K562 (cell line): Measurements from ENCODE around the gene PLCL2. TPM values are rescaled to one million over a fixed set of nuclear protein-coding genes. Genes with fewer than 3 reads are reported as not detected.

Experiments
- ATAC-seq: fragments of 200-7000 bp; cut with Tn5 transposase; 3 replicates; pipeline ENCODE4 v1.9.1; 2020; ENCODE audit warnings: moderate library complexity
- BruUV-seq: library from RNA; stranded (reverse); fragments of 400-500 nt; replicated peaks from 2 replicates; lab custom pipeline; 2021; lab: Mats Ljungman, UMichigan
- CTCF ChIA-PET: fragments of 300-600 bp; formaldehyde crosslinking; extraction: SDS; loops from one replicate; lab custom pipeline; 2021; ENCODE audit warnings: low intra/inter-chr PET ratio; lab: Yijun Ruan, JAX
- POLR2A ChIA-PET: fragments of 300-600, 350-650 bp; sonication (Branson Sonifier 250); formaldehyde crosslinking; extraction: SDS; loops from one replicate; lab custom pipeline; 2021; ENCODE audit warnings: antibody characterized with exemption, inconsistent platforms; lab: Yijun Ruan, JAX
- DNase-seq, 4 experiments: peaks; one replicate each; pipeline versions ENCODE4 v3.0.0 to v3.0.0-alpha.2; 2011 to 2018; ENCODE audit warnings: low spot score in 3 of 4, mixed read lengths in 3 of 4; ENCODE audit errors: extremely low read depth in 1 of 4
- FAIRE-seq: peaks from 2 replicates; lab custom pipeline; 2011; peaks lifted over from hg19 to GRCh38; lab: Jason Lieb, UNC
- H2AFZ ChIP-seq: 2 replicates; pipeline ENCODE4 v1.6.0; 2011; ENCODE audit warnings: low read depth, low read length, control low read depth, inconsistent platforms
- H3K27ac ChIP-seq: fragments of 200-600 bp; 3 replicates; pipeline ENCODE4 v1.8.0; 2011; ENCODE audit warnings: low read depth, mild to moderate bottlenecking, control low read depth, inconsistent platforms, low read length, moderate library complexity, mixed read lengths; ENCODE audit errors: extremely low read depth
- H3K27me3 ChIP-seq, 2 experiments: fragments of 300-600 bp in 1 of 2; 2 replicates in 1 of 2; 3 replicates in 1 of 2; pipeline versions ENCODE4 v1.6.0 to v1.8.0; 2011; ENCODE audit warnings: inconsistent platforms in 2 of 2, low read length in 2 of 2, mild to moderate bottlenecking in 1 of 2, mixed read lengths in 1 of 2, moderate library complexity in 1 of 2; ENCODE audit not compliant: control insufficient read depth in 2 of 2, insufficient read depth in 2 of 2
- H3K36me3 ChIP-seq: fragments of 300-600 bp; 3 replicates; pipeline ENCODE4 v1.8.0; 2011; ENCODE audit warnings: mild to moderate bottlenecking, low read length, inconsistent platforms; ENCODE audit not compliant: control insufficient read depth, insufficient read depth
- H3K4me1 ChIP-seq, 2 experiments: fragments of 200-600 bp in 1 of 2; replicated peaks in 1 of 2; 2 replicates in 1 of 2; 3 replicates in 1 of 2; pipeline versions ENCODE4 v1.5.1 to v1.8.0; 2011; ENCODE audit warnings: inconsistent platforms in 2 of 2, low read length in 2 of 2, mild to moderate bottlenecking in 1 of 2, mixed read lengths in 1 of 2, moderate library complexity in 1 of 2; ENCODE audit not compliant: control insufficient read depth in 2 of 2, insufficient read depth in 2 of 2
- H3K4me2 ChIP-seq: 2 replicates; pipeline ENCODE4 v1.6.1; 2011; ENCODE audit warnings: low read length, control low read depth, inconsistent platforms, mixed read lengths; ENCODE audit not compliant: insufficient read depth
- H3K4me3 ChIP-seq: fragments of 200-600 bp; sonication (generic), shearing (Covaris generic); 2 replicates; pipeline ENCODE4 v1.5.1; 2016; ENCODE audit warnings: control low read depth, inconsistent platforms
- H3K79me2 ChIP-seq: fragments of 200-600 bp; 3 replicates; pipeline ENCODE4 v1.8.0; 2011; ENCODE audit warnings: low read length, inconsistent platforms; ENCODE audit not compliant: control insufficient read depth, insufficient read depth
- H3K9ac ChIP-seq, 2 experiments: 2 replicates each; pipeline versions ENCODE4 v1.6.0 to v1.6.1; 2011; ENCODE audit warnings: low read depth in 2 of 2, low read length in 2 of 2, control low read depth in 1 of 2, inconsistent platforms in 1 of 2, mild to moderate bottlenecking in 1 of 2, mixed read lengths in 1 of 2; ENCODE audit not compliant: insufficient read depth in 1 of 2
- H3K9me1 ChIP-seq: one replicate; pipeline ENCODE4 v1.6.0; 2011; ENCODE audit warnings: inconsistent platforms, mild to moderate bottlenecking, low read length, moderate library complexity; ENCODE audit not compliant: control insufficient read depth, insufficient read depth
- H3K9me3 ChIP-seq: replicated peaks from 2 replicates; pipeline ENCODE4 v1.5.1; 2011; ENCODE audit warnings: low read depth, low read length, inconsistent platforms; ENCODE audit not compliant: control insufficient read depth, insufficient read depth
- H4K20me1 ChIP-seq: replicated peaks from 2 replicates; pipeline ENCODE4 v1.6.1; 2011; ENCODE audit warnings: low read length, inconsistent platforms, mixed read lengths; ENCODE audit not compliant: control insufficient read depth, insufficient read depth
- CBX1 ChIP-seq: sonication (generic); IDR thresholded peaks from 2 replicates; pipeline ENCODE4 v1.6.1; 2016; ENCODE audit warnings: antibody characterized with exemption, low read depth, mild to moderate bottlenecking
- CEBPB ChIP-seq: fragments of 450-650 bp; IDR thresholded peaks from 2 replicates; pipeline ENCODE4 v1.6.1; 2016; ENCODE audit warnings: missing genetic modification characterization, missing compliant biosample characterization
- CEBPG ChIP-seq, 3 experiments: fragments of 200-800 bp in 1 of 3; sonication (Bioruptor generic) in 1 of 3; sonication (generic) in 1 of 3; formaldehyde crosslinking in 1 of 3; IDR thresholded peaks in 2 of 3; conservative IDR thresholded peaks in 1 of 3; 2 replicates each; pipeline versions ENCODE4 v1.6.1 to v1.8.0; 2016 to 2022; ENCODE audit warnings: missing compliant biosample characterization in 2 of 3, missing genetic modification characterization in 2 of 3, mild to moderate bottlenecking in 1 of 3, missing genetic modification reagents in 1 of 3
- HLTF ChIP-seq: fragments of 450-650 bp; IDR thresholded peaks from 2 replicates; pipeline ENCODE4 v1.6.1; 2016
- LCOR ChIP-seq: sonication (generic); formaldehyde crosslinking; IDR thresholded peaks from 2 replicates; pipeline ENCODE4 v1.8.0; 2022; ENCODE audit warnings: mild to moderate bottlenecking, missing genetic modification reagents
- MITF ChIP-seq: IDR thresholded peaks from 2 replicates; pipeline ENCODE4 v1.6.1; 2014; ENCODE audit warnings: antibody characterized with exemption
- NR4A1 ChIP-seq, 2 experiments: fragments of 250-450 bp in 1 of 2; fragments of 450-650 bp in 1 of 2; sonication (Bioruptor Pico) in 1 of 2; IDR thresholded peaks; 2 replicates each; pipeline versions ENCODE4 v1.4.0 to v1.6.1; 2016 to 2020; ENCODE audit warnings: mild to moderate bottlenecking in 2 of 2, missing compliant biosample characterization in 1 of 2, missing genetic modification characterization in 1 of 2, moderate library complexity in 1 of 2
- POLR2B ChIP-seq: fragments of 450-650 bp; IDR thresholded peaks from 2 replicates; pipeline ENCODE4 v1.6.1; 2018; ENCODE audit warnings: low read depth; ENCODE audit not compliant: partially characterized antibody
- SAP30 ChIP-seq: fragments of 200-600 bp; sonication (generic); IDR thresholded peaks from 2 replicates; pipeline ENCODE4 v1.6.1; 2012; ENCODE audit warnings: borderline replicate concordance, low read depth, mild to moderate bottlenecking, moderate library complexity, low read length, control low read depth, inconsistent platforms; ENCODE audit not compliant: insufficient read depth, poor library complexity, severe bottlenecking
- U2AF1 ChIP-seq: fragments of 200-400 bp; formaldehyde crosslinking; optimal IDR thresholded peaks from 2 replicates; pipeline ENCODE3; 2017; ENCODE audit warnings: mild to moderate bottlenecking, low read depth, low read length, moderate library complexity
- ZBTB9 ChIP-seq: fragments of 450-650 bp; formaldehyde crosslinking; IDR thresholded peaks from 2 replicates; pipeline ENCODE4 v1.4.0; 2020; ENCODE audit warnings: mild to moderate bottlenecking, moderate library complexity
- ZHX1 ChIP-seq: fragments of 150-350 bp; conservative IDR thresholded peaks from 2 replicates; pipeline ENCODE4 v1.6.1; 2014; ENCODE audit warnings: low read length
- ZNF311 ChIP-seq: fragments of 250-450 bp; sonication (Bioruptor Pico); IDR thresholded peaks from 2 replicates; pipeline ENCODE4 v1.4.0; 2020; ENCODE audit warnings: mild to moderate bottlenecking, moderate library complexity
- ZNF316 ChIP-seq: fragments of 450-650 bp; IDR thresholded peaks from 2 replicates; pipeline ENCODE4 v1.6.1; 2016
- WGBS: fragments of 100-300 bp; shearing (Covaris generic); methylation state at CpG from one replicate; pipeline ENCODE4 v1.1.6; 2016; ENCODE audit warnings: low coverage, mixed read lengths; ENCODE audit not compliant: insufficient coverage; ENCODE audit errors: missing lambda C conversion rate; 5-methylcytosine and 5-hydroxymethylcytosine counted together
- in situ Hi-C: fragments of 300-500 bp; cut with MboI; formaldehyde crosslinking; loops from 4 replicates; pipeline ENCODE4 v1.15.0; 2018; ENCODE audit warnings: inconsistent platforms, mixed read lengths
- intact Hi-C: fragments of 100-400 bp; cut with micrococcal nuclease; formaldehyde crosslinking; loops from 2 replicates; pipeline ENCODE4 v1.14.2; 2022
- polyA plus RNA-seq, 8 experiments: library from polyadenylated mRNA; depleted of rRNA in 4 of 8; stranded (reverse) in 5 of 8; unstranded in 3 of 8; fragments of >200 nt; fragmentation: Nextera tagmentation in 2 of 8; fragmentation: Illumina TruSeq in 1 of 8; extraction: Ambion mirVana in 2 of 8; extraction: Trizol in 1 of 8; gene quantifications; 2 replicates each; pipeline versions ENCODE4 v1.2.1 to v1.2.3, GENCODE V29; 2011 to 2014; ENCODE audit warnings: inconsistent platforms in 1 of 8, missing spikeins in 1 of 8
- total RNA-seq, 7 experiments: library from RNA; depleted of rRNA in 6 of 7; stranded (reverse); fragments of >200 nt in 6 of 7; fragmentation: Illumina TruSeq in 2 of 7; extraction: Trizol in 2 of 7; gene quantifications; 2 replicates each; pipeline versions ENCODE4 v1.2.1 to v1.2.3, GENCODE V29; 2011 to 2021; ENCODE audit warnings: low replicate concordance in 1 of 7

The PLCL2 gene
- total and polyA plus RNA-seq, 9 of the 15 experiments (the other 6 are each of a cell fraction or from before 2014, with no cell fraction given), result 0.03 to 0.18 (median 0.11) TPM; not detected in 2

- no peak for FAIRE-seq
- CTCF ChIA-PET, result no interaction called here
These were observed 231.3 kb downstream of the PLCL2 start for GRCh38 chr3:17116007-17116600.

More at GRCh38 chr3:17116007-17116600, 231.3 kb downstream of the PLCL2 start:
- no peaks in the 10 kb centered on the region for H3K4me1 ChIP-seq
- no peak overlapping the region for H3K9ac ChIP-seq
- WGBS, result 9% methylated on average over 8 of the region's 8 CpGs
- no peaks in the 10 kb centered on the region for H4K20me1 ChIP-seq
- H2AFZ ChIP-seq, result no peak overlapping the region
- no peaks in the 10 kb centered on the region for H3K79me2 ChIP-seq
- H3K36me3 ChIP-seq, result no peaks in the 10 kb centered on the region
- DNase-seq (no peak), ATAC-seq (no peak)
- H3K27ac ChIP-seq, result no peak overlapping the region
- intact Hi-C loops, result no loop called here
- no TSS peak for BruUV-seq
- H3K27me3 ChIP-seq, result peaks cover 0 to 5% of the 10 kb centered on the region in 2 experiments; a peak in 3 of 5 replicates
- in situ Hi-C loops, result no loop called here
- no peaks in the 10 kb centered on the region for H3K9me1 ChIP-seq
- H3K4me2 ChIP-seq, result no peak overlapping the region
- H3K9me3 ChIP-seq, result no peaks in the 10 kb centered on the region
- no peak overlapping the region for H3K4me3 ChIP-seq
- POLR2A ChIA-PET, result interaction anchor here (0.7 to 1.5 kb wide), 2 partner anchors 16 to 36 kb away, joined by 3 to 4 read pairs; no protein-coding TSS in a partner anchor
- no peak for TF ChIP-seq MITF
- TF ChIP-seq CEBPB, result peak; percentile 67
- TF ChIP-seq ZNF311 (CRISPR knock-in tag), result no peak
- no peak for TF ChIP-seq POLR2B
- no peak for TF ChIP-seq ZNF316
- no peak for TF ChIP-seq CEBPG (CRISPR knock-in tag; IDR thresholded peaks at IDR 0.05)
- TF ChIP-seq CEBPG (tag; conservative IDR thresholded peaks at IDR 0.05 in 1 of 2, IDR thresholded peaks at IDR 0.05 in 1 of 2), result peak in 1 of 2 experiments; percentile 52; a peak in 1 of 4 replicates
- TF ChIP-seq HLTF, result no peak
- TF ChIP-seq NR4A1 (CRISPR knock-in tag; IDR thresholded peaks at IDR 0.05), result no peak
- no peak for TF ChIP-seq NR4A1 (tag; IDR thresholded peaks at IDR 0.05)
- no peak for TF ChIP-seq U2AF1
- no peak for TF ChIP-seq LCOR (CRISPR knock-in tag)
- no peak for TF ChIP-seq SAP30
- no peak for TF ChIP-seq ZBTB9 (CRISPR knock-in tag)
- TF ChIP-seq CBX1, result no peak
- no peak for TF ChIP-seq ZHX1
